Effector memory CD4-positive, alpha-beta T cell (primary cell): Measurements from ENCODE around the gene CIBAR2.

Experiments used
- DNase-seq, 3 donors: peaks; one replicate each; pipeline ENCODE4 v3.0.0-alpha.2; 2020
- H3K27ac ChIP-seq: 2 replicates; pipeline ENCODE4 v1.7.0; 2013; ENCODE audit warnings: mild to moderate bottlenecking, low read length, moderate library complexity; ENCODE audit not compliant: insufficient read depth, poor library complexity, severe bottlenecking
- H3K27me3 ChIP-seq: replicated peaks from 2 replicates; pipeline ENCODE4 v1.7.0; 2013; ENCODE audit warnings: mild to moderate bottlenecking, low read length; ENCODE audit not compliant: insufficient read depth, control insufficient read depth, poor library complexity, severe bottlenecking
- H3K36me3 ChIP-seq: 2 replicates; pipeline ENCODE4 v1.7.0; 2013; ENCODE audit warnings: mild to moderate bottlenecking, low read length, moderate library complexity; ENCODE audit not compliant: control insufficient read depth, insufficient read depth
- H3K4me1 ChIP-seq: 2 replicates; pipeline ENCODE4 v1.7.0; 2013; ENCODE audit warnings: low read length, mild to moderate bottlenecking; ENCODE audit not compliant: control insufficient read depth, insufficient read depth, poor library complexity, severe bottlenecking
- H3K4me3 ChIP-seq: 2 replicates; pipeline ENCODE4 v1.7.0; 2013; ENCODE audit warnings: low read length, low read depth, mild to moderate bottlenecking; ENCODE audit not compliant: insufficient read depth, poor library complexity, severe bottlenecking
- H3K9me3 ChIP-seq: 2 replicates; pipeline ENCODE4 v1.7.0; 2013; ENCODE audit warnings: mild to moderate bottlenecking, low read length, moderate library complexity; ENCODE audit not compliant: control insufficient read depth

CIBAR2 gene

GRCh38 chr16:85092309-85092708 lies 20.0 kb downstream of the CIBAR2 start:
- Histone ChIP-seq H3K9me3 (no peaks in the 10 kb centered on the region), H3K36me3 (no peaks in the 10 kb centered on the region), H3K4me3 (no peak overlapping the region), H3K4me1 (no peaks in the 10 kb centered on the region), H3K27ac (no peak overlapping the region), H3K27me3 (no peaks in the 10 kb centered on the region)
- no peak for DNase-seq

- H3K9me3 ChIP-seq = no peaks in the 10 kb centered on the region
- H3K4me1 ChIP-seq = peaks cover 5% of the 10 kb centered on the region
- no peak overlapping the region for H3K4me3 ChIP-seq
- H3K27ac ChIP-seq = no peak overlapping the region
- DNase-seq = no peak
- H3K36me3 ChIP-seq = no peaks in the 10 kb centered on the region
- H3K27me3 ChIP-seq = no peaks in the 10 kb centered on the region
Observed at GRCh38 chr16:85091522-85091910, 20.8 kb downstream of the CIBAR2 start.

- Histone ChIP-seq H3K4me1 (peaks cover 6% of the 10 kb centered on the region), H3K4me3 (no peak overlapping the region), H3K9me3 (no peaks in the 10 kb centered on the region), H3K27ac (no peak overlapping the region), H3K36me3 (no peaks in the 10 kb centered on the region), H3K27me3 (no peaks in the 10 kb centered on the region)
- DNase-seq = no peak
Observed at GRCh38 chr16:85090873-85091521, 21.3 kb downstream of the CIBAR2 start.

- DNase-seq = no peak
- Histone ChIP-seq H3K27me3 (no peaks in the 10 kb centered on the region), H3K27ac (no peak overlapping the region)
Observed at GRCh38 chr16:85090181-85090580, 22.1 kb downstream of the CIBAR2 start.

GRCh38 chr16:85089525-85089924 lies 22.7 kb downstream of the CIBAR2 start:
- H3K9me3 ChIP-seq = no peaks in the 10 kb centered on the region
- H3K4me1 ChIP-seq = peaks cover 6% of the 10 kb centered on the region
- no peak overlapping the region for H3K4me3 ChIP-seq
- no peak overlapping the region for H3K27ac ChIP-seq
- no peak for DNase-seq
- no peaks in the 10 kb centered on the region for H3K27me3 ChIP-seq
- no peaks in the 10 kb centered on the region for H3K36me3 ChIP-seq

More at GRCh38 chr16:85090181-85090580, 22.1 kb downstream of the CIBAR2 start:
- Histone ChIP-seq H3K4me3 (no peak overlapping the region), H3K36me3 (no peaks in the 10 kb centered on the region), H3K4me1 (peaks cover 6% of the 10 kb centered on the region), H3K9me3 (no peaks in the 10 kb centered on the region)

- Histone ChIP-seq H3K27me3 (no peaks in the 10 kb centered on the region), H3K9me3 (no peaks in the 10 kb centered on the region), H3K4me1 (peaks cover 6% of the 10 kb centered on the region), H3K27ac (no peak overlapping the region), H3K4me3 (no peak overlapping the region), H3K36me3 (no peaks in the 10 kb centered on the region)
- DNase-seq = no peak
Observed at GRCh38 chr16:85088570-85089199, 23.6 kb downstream of the CIBAR2 start.

GRCh38 chr16:85087899-85088569 lies 24.2 kb downstream of the CIBAR2 start:
- no peaks in the 10 kb centered on the region for H3K9me3 ChIP-seq
- H3K27me3 ChIP-seq = no peaks in the 10 kb centered on the region
- H3K4me3 ChIP-seq = no peak overlapping the region
- peaks cover 6% of the 10 kb centered on the region for H3K4me1 ChIP-seq
- H3K27ac ChIP-seq = no peak overlapping the region
- no peaks in the 10 kb centered on the region for H3K36me3 ChIP-seq
- DNase-seq = no peak

- no peaks in the 10 kb centered on the region for H3K27me3 ChIP-seq
- H3K9me3 ChIP-seq = no peaks in the 10 kb centered on the region
- H3K4me1 ChIP-seq = peaks cover 6% of the 10 kb centered on the region
- H3K4me3 ChIP-seq = no peak overlapping the region
- peak; percentile 43 to 61 (median 54) for DNase-seq
- H3K27ac ChIP-seq = no peak overlapping the region
- H3K36me3 ChIP-seq = no peaks in the 10 kb centered on the region
Observed at GRCh38 chr16:85086347-85087291, 25.7 kb downstream of the CIBAR2 start.

- H3K36me3 ChIP-seq = no peaks in the 10 kb centered on the region
- no peaks in the 10 kb centered on the region for H3K9me3 ChIP-seq
- DNase-seq = no peak
- no peak overlapping the region for H3K27ac ChIP-seq
- H3K4me1 ChIP-seq = peaks cover 6% of the 10 kb centered on the region
- no peak overlapping the region for H3K4me3 ChIP-seq
- H3K27me3 ChIP-seq = no peaks in the 10 kb centered on the region
Observed at GRCh38 chr16:85085721-85086120, 26.6 kb downstream of the CIBAR2 start.
